ACC112 (cell line): ENCODE measurements around the gene KCND3.

ENCODE experiments used
- H2AFZ ChIP-seq: fragments of 200-600 bp; sonication (generic); one replicate; pipeline ENCODE4 v1.6.0; 2017; ENCODE audit warnings: antibody characterized with exemption, low read length; ENCODE audit not compliant: unreplicated experiment
- H3K27ac ChIP-seq: fragments of 200-600 bp; sonication (generic); 2 replicates; pipeline ENCODE4 v1.5.1; 2014; ENCODE audit warnings: low read depth, mild to moderate bottlenecking, antibody characterized with exemption, low read length, moderate library complexity
- H3K27me3 ChIP-seq: fragments of 200-600 bp; sonication (generic); 2 replicates; pipeline ENCODE4 v1.6.1; 2014; ENCODE audit warnings: mild to moderate bottlenecking, antibody characterized with exemption, low read length, moderate library complexity, mixed read lengths; ENCODE audit not compliant: insufficient read depth
- H3K36me3 ChIP-seq: fragments of 200-600 bp; sonication (generic); 2 replicates; pipeline ENCODE4 v1.6.1; 2016; ENCODE audit warnings: mild to moderate bottlenecking, antibody characterized with exemption, low read length, moderate library complexity, mixed read lengths; ENCODE audit not compliant: insufficient read depth
- H3K4me1 ChIP-seq: fragments of 200-600 bp; sonication (generic); one replicate; pipeline ENCODE4 v1.6.1; 2016; ENCODE audit warnings: low read length, mixed read lengths; ENCODE audit not compliant: insufficient read depth, unreplicated experiment, control insufficient read depth
- H3K4me3 ChIP-seq: fragments of 200-600 bp; sonication (generic); 2 replicates; pipeline ENCODE4 v1.5.1; 2014; ENCODE audit warnings: mild to moderate bottlenecking, low read depth, low read length
- H3K79me2 ChIP-seq: fragments of 200-600 bp; sonication (generic); one replicate; pipeline ENCODE4 v1.6.0; 2016; ENCODE audit warnings: low read length; ENCODE audit not compliant: control insufficient read depth, unreplicated experiment, insufficient read depth

The KCND3 gene

GRCh38 chr1:111833334-111833733 is 156.1 kb downstream of the KCND3 start:
- Histone ChIP-seq H3K36me3 (no peaks in the 10 kb centered on the region), H3K4me3 (no peak overlapping the region), H3K27me3 (peaks cover 42% of the 10 kb centered on the region), H3K4me1 (no peaks in the 10 kb centered on the region), H3K79me2 (no peaks in the 10 kb centered on the region), H2AFZ (no peak overlapping the region), H3K27ac (no peak overlapping the region)

DNA sequence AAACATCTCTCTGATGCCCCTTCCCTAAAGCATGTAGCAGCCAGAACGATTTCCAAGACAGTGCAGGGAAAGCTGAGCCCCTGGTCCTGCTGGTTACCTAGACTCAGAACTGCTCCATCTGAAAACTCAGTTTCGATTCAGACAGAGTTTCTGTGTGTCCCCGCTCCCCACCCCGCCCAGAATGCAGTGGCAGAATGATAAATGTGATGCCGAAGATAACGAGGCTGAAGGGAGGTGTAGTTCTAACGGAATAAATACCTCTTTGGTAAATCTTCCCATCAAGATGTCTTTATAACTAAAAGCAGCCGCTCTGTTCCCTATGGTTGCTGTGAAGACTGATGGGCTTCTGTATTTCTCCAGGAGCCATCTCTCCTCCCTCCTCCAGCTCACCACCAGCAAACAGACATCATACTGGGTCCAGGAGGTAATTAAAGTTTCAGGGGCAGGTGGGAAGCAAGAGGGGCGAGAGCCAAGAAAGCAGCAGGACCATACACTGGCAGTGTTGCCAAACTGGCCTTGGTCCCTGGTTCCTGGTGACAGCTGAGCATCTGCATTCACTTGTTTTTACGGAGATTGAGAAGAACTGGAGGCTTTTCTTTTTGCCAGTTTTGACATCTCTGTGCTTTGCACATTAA is 156.8 kb downstream of the KCND3 start:
- no peak overlapping the region for H3K4me3 ChIP-seq

DNA sequence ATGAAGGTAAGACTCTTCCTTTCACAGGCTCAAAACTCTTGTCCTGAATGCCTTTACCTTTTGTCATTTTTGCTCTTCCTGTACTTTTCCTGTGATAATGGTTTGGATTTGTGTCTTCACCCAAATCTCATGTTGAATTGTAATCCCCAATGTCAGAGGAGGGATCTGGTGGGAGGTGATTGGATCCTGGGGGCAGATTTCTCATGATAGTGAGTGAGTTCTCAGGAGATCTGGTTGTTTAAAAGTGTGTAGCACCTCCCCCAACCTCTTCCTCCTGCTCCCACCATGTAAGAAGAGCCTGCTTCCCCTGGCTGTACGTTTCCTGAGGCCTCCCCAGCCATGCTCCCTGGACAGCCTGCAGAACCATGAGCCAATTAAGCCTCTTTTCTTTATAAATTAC is 158.3 kb downstream of the KCND3 start:
- no peak overlapping the region for H3K4me3 ChIP-seq
- H3K4me1 ChIP-seq: no peaks in the 10 kb centered on the region
- H3K36me3 ChIP-seq: no peaks in the 10 kb centered on the region
- no peaks in the 10 kb centered on the region for H3K79me2 ChIP-seq
- peaks cover 49% of the 10 kb centered on the region for H3K27me3 ChIP-seq
- H2AFZ ChIP-seq: no peak overlapping the region
- H3K27ac ChIP-seq: no peak overlapping the region

More for the DNA sequence above, 156.8 kb downstream of the KCND3 start:
- Histone ChIP-seq H3K79me2 (no peaks in the 10 kb centered on the region), H3K27ac (no peak overlapping the region), H3K27me3 (peaks cover 46% of the 10 kb centered on the region), H3K36me3 (no peaks in the 10 kb centered on the region), H3K4me1 (no peaks in the 10 kb centered on the region), H2AFZ (no peak overlapping the region)

DNA sequence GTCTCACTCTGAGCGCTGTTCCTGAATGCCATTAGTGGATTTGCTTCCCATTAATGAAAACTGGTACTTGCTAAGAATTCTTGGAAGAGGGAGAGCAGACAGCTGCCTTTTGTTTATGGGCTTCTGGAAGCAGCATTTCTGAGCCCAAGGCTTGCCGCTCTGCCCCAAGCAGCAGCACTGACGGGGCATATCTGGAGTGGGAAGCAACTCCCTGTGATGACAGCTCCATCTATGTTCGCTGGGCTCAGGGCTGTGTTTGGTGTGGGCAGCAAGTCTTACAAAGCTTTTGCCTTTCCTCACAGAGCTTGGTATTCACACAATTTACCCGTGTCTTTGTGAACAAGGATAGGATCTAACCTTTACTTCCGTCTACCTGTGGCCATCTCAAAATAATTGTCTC is 161.5 kb downstream of the KCND3 start:
- Histone ChIP-seq H2AFZ (no peak overlapping the region), H3K27me3 (peaks cover 47% of the 10 kb centered on the region), H3K79me2 (no peaks in the 10 kb centered on the region), H3K4me1 (no peaks in the 10 kb centered on the region), H3K36me3 (no peaks in the 10 kb centered on the region), H3K4me3 (no peak overlapping the region), H3K27ac (no peak overlapping the region)

DNA sequence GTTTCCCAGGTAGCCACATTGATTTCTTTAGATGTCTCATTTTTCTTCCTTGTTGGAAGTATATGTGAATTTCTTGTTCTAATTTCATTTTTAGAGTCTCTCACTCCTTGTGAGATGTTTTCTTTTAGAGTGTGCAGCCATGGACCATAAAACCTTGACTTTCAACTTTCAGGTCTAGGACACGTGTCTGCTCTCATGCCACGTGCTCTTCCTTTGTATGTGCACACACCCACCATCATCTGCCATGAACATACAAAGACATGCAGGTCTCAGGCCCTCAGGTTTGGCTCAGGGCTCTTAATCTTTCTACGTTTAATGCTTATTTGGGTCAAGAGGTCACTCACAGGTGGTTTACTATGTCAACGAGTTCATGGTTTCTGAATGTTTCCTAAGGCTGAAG is 163.2 kb downstream of the KCND3 start:
- Histone ChIP-seq H3K36me3 (no peaks in the 10 kb centered on the region), H3K4me3 (no peak overlapping the region), H3K79me2 (no peaks in the 10 kb centered on the region), H3K27ac (no peak overlapping the region), H2AFZ (no peak overlapping the region), H3K4me1 (no peaks in the 10 kb centered on the region), H3K27me3 (peaks cover 42% of the 10 kb centered on the region)

DNA sequence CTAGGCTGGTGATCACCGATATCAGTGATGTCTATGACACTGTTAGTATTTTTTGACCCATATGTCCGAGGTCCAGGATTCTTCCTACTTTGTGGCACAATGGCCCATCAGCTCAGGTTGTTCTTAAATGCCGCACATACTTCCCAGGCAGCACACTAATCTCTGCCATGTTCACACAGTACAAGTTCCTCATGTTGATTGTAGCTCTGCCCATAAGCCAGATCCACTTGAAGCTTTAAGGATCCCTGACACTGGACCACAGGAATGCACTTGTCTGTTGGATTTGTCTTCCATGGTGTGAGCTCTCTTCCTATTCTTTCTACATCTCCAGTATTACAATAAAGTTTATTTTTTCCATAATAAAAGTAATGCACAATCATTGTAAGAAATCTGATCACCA is 164.3 kb downstream of the KCND3 start:
- Histone ChIP-seq H3K27me3 (peaks cover 44% of the 10 kb centered on the region), H3K4me3 (no peak overlapping the region), H3K79me2 (no peaks in the 10 kb centered on the region), H3K4me1 (no peaks in the 10 kb centered on the region), H3K36me3 (no peaks in the 10 kb centered on the region), H2AFZ (no peak overlapping the region), H3K27ac (no peak overlapping the region)

DNA sequence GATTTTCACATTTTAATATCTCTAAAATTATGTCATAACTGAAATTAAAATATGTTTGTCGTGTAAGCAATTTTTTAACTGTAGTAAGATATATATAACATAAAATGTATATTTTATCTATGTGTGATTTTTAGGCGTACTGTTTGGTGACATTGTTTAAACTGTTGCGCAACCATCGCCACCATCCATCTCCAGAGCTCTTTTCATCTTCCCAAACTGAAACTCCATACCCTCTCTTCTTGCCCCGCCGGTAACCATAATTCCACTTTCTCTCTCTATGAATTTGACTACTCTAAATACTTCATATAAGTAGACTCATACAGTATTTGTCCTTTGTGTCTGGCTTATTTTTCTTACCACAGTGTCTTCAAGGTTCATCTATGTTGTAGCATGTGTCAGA is 167.3 kb downstream of the KCND3 start:
- no peaks in the 10 kb centered on the region for H3K4me1 ChIP-seq
- no peaks in the 10 kb centered on the region for H3K79me2 ChIP-seq
- H3K4me3 ChIP-seq: no peak overlapping the region
- no peak overlapping the region for H3K27ac ChIP-seq
- H3K36me3 ChIP-seq: no peaks in the 10 kb centered on the region
- H2AFZ ChIP-seq: no peak overlapping the region
- peaks cover 45% of the 10 kb centered on the region for H3K27me3 ChIP-seq

- H3K36me3 ChIP-seq: no peaks in the 10 kb centered on the region
- H2AFZ ChIP-seq: no peak overlapping the region
- peaks cover 42% of the 10 kb centered on the region for H3K27me3 ChIP-seq
- no peak overlapping the region for H3K4me3 ChIP-seq
- H3K79me2 ChIP-seq: no peaks in the 10 kb centered on the region
- H3K4me1 ChIP-seq: no peaks in the 10 kb centered on the region
- no peak overlapping the region for H3K27ac ChIP-seq
Measured at GRCh38 chr1:111821121-111821745, 168.2 kb downstream of the KCND3 start.

DNA sequence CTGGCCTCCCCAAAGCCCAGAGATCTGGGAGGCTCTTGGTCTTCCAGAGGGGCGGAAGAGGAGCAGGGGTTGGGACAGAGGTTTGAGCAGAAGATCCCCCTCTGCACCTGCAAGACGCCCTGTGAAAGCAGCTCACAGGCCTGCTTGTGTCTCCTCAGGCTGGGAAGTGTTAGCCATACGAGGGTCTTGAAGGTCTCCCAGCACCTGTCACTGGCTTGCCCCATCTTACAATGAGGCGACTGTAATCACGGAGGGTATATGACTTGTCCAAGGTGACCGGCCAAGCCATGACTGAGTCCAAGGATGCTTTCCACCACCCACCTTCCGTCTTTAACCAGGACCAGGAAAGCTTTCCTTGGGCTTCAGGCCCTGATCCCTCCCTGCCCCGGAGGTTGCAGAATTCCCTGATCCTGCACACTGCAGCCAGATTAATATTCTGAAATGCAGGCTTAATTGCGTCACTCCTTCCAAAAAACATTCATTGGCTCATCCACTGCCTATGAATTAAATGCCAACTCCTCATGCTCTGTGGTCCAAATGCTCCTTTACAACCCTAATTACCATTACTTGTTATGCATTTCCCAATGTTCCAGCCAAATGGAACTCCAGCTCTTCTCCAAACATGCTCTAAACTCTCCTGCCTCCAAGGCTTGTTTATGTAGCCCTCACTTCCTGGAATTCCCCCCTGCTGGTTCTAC is 169.8 kb downstream of the KCND3 start:
- no peaks in the 10 kb centered on the region for H3K36me3 ChIP-seq

GRCh38 chr1:111818546-111818945 is 170.9 kb downstream of the KCND3 start:
- Histone ChIP-seq H3K4me3 (no peak overlapping the region), H2AFZ (no peak overlapping the region), H3K27ac (no peak overlapping the region), H3K27me3 (peaks cover 27% of the 10 kb centered on the region), H3K4me1 (no peaks in the 10 kb centered on the region), H3K79me2 (no peaks in the 10 kb centered on the region), H3K36me3 (no peaks in the 10 kb centered on the region)

More for the DNA sequence above, 169.8 kb downstream of the KCND3 start:
- Histone ChIP-seq H3K27ac (no peak overlapping the region), H3K79me2 (no peaks in the 10 kb centered on the region), H3K27me3 (peaks cover 36% of the 10 kb centered on the region), H3K4me3 (no peak overlapping the region), H3K4me1 (no peaks in the 10 kb centered on the region), H2AFZ (no peak overlapping the region)

DNA sequence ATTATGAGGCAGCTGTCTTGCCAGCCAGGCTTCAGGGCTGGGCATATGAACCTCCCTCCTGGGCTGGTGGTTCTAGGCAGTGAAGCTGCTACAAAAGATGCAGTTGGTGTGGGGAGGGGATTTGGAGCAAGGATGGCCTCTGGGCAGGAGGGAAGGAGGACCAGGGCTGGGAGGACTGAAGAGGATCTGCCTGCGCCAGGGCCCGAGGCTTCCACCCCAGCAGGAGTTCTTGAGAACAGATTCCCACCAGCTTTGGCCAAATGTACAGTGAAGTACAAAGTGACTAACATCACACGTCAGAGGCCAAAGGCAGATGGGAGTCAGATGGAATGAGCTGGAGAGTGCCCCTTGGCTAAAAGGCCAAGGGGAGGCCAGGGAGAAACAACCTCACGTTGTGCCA is 171.4 kb downstream of the KCND3 start:
- Histone ChIP-seq H3K27ac (no peak overlapping the region), H3K36me3 (no peaks in the 10 kb centered on the region), H3K79me2 (no peaks in the 10 kb centered on the region), H3K4me1 (no peaks in the 10 kb centered on the region), H3K4me3 (no peak overlapping the region), H2AFZ (no peak overlapping the region), H3K27me3 (peaks cover 27% of the 10 kb centered on the region)
